ENCODE results near the gene DYNC1I1. TPM values are rescaled to one million over a fixed set of nuclear protein-coding genes. Genes with fewer than 3 reads are reported as not detected.

Gene DYNC1I1
- total RNA-seq, 3 donors from 2014 or later (not counting 1 experiment from before 2014, with no cell fraction given) = not detected

DNA sequence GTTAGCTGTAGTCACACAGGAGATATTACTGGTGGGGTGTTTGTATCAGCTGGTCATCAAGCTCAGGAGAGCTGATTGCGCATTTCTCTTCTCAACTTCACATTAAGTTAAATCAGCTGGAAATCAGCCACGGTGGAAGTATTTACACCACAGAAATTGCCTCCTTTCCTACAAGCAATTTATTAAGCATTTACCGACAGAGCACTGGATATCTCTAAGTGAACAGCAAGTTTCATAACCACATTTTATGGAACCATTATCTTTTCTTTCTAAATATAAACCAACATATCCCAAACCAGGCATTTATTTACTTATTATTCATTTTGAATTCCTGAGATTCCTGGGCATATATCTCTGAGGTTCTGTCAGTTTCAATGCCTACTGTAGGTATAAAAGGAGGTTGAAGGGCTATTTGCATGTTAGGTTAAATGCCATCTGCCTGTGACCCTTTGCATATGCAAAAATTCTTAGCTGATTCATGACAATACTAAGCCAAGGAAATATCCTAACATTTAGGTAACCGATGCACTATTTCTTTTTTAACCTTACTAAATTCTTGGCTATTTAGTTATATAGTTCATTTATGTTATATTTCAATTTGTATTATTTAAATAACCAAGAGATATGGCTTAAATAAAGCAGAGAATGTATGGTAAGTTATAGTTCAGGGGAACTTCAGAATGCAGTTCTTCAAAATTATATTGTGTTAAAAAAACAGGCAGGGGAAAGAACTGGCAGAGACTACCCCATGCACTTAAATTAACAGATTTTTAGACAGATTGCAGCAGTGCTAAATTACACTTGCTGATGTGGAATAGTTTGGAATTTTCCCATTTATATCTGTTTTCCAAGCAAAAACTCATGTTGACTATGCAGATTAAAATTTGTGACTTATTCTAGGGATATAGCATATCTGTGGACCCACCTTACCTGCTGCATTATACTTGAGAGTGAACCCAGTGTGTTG lies 56.8 kb downstream of the DYNC1I1 start:
- DNase-seq (no peak), ATAC-seq (no peak)
- no peaks in the 10 kb centered on the region for H3K4me1 Mint-ChIP-seq
- no peak overlapping the region for H3K4me3 Mint-ChIP-seq
- no peak overlapping the region for H3K27ac Mint-ChIP-seq
- H3K36me3 ChIP-seq (ENCODE audit: control insufficient read depth, insufficient read depth, low read length) = no peaks in the 10 kb centered on the region
- H3K27me3 ChIP-seq (ENCODE audit: control insufficient read depth, insufficient read depth, low read length) = no peaks in the 10 kb centered on the region
- no peak for TF ChIP-seq CTCF (IDR thresholded peaks at IDR 0.05)
- no peak overlapping the region for H3K27ac ChIP-seq (ENCODE audit: low read length)
- no peaks in the 10 kb centered on the region for H3K4me1 ChIP-seq (ENCODE audit: control insufficient read depth, insufficient read depth, low read length)
- H3K27me3 Mint-ChIP-seq (ENCODE audit: low read depth in 2 of 2) = no peaks in the 10 kb centered on the region
- H3K9me3 ChIP-seq (ENCODE audit: control insufficient read depth, insufficient read depth, low read length) = no peaks in the 10 kb centered on the region
- intact Hi-C loops (cut with micrococcal nuclease) = no loop called here
- no peak overlapping the region for H3K4me3 ChIP-seq (ENCODE audit: low read length)
- 85% methylated on average over 3 of the region's 4 CpGs for whole genome bisulfite sequencing (ENCODE audit: insufficient coverage)
- peaks cover 0 to 2% of the 10 kb centered on the region in 2 donors for H3K9me3 Mint-ChIP-seq
- H3K36me3 Mint-ChIP-seq = no peaks in the 10 kb centered on the region

DNA sequence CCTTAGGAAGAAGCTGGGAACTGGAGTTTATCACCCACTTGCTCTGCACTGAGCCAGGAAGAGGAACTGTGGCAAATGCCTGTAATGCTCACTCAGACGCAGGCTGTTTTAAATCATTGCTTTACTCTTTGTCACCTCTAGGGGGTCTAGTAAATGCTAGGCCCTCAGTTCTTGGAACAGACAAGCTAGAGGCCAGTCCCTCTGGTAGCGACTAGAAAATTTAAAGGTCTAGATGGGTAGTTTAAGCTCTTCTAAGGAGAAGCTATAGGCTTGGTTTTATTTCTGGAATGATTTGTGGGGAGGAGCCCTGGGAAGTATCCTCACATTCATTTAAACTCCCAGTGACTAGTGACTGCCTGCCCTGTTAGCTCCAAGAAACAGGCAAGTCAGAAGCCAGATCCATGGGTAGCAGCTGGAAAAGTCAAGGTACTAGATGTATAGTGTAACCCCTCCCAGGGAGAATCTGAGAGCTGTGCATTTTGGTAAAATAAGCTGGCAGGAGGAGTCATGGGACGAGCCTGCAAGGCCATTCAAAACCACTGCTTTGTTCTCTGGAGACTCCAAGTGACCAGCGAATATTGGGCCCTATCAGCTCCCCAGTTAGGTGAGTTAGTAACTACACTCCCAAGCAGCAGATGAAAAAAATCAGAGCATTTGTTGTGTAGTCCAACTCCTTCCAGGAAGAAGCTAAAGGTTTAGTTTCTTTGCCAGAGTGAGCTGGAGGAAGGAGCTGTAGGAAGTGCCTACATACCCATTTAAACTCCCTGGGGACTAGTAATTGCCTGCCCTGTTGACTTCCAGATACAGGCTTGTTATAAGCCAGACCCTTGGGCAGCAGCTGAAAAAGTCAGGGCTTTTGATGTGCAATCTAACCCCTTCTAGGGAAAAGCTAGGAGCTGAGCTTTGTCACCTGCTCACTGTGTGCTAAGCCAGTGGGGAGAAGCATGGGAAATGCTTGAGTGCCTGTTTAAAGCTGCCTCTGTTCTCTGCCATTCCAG lies 68.9 kb downstream of the DYNC1I1 start:
- intact Hi-C loops (cut with micrococcal nuclease) = no loop called here
- H3K27ac ChIP-seq (ENCODE audit: low read length) = no peak overlapping the region
- H3K36me3 Mint-ChIP-seq = no peaks in the 10 kb centered on the region
- H3K27ac Mint-ChIP-seq = no peak overlapping the region
- H3K9me3 ChIP-seq (ENCODE audit: control insufficient read depth, insufficient read depth, low read length) = no peaks in the 10 kb centered on the region
- TF ChIP-seq CTCF (IDR thresholded peaks at IDR 0.05) = no peak
- no peak overlapping the region for H3K4me3 ChIP-seq (ENCODE audit: low read length)
- DNase-seq (no peak), ATAC-seq (no peak)
- peaks cover 0 to 8% of the 10 kb centered on the region in 2 donors for H3K9me3 Mint-ChIP-seq
- H3K4me1 ChIP-seq (ENCODE audit: control insufficient read depth, insufficient read depth, low read length) = no peaks in the 10 kb centered on the region
- no peaks in the 10 kb centered on the region for H3K36me3 ChIP-seq (ENCODE audit: control insufficient read depth, insufficient read depth, low read length)
- H3K27me3 ChIP-seq (ENCODE audit: control insufficient read depth, insufficient read depth, low read length) = no peaks in the 10 kb centered on the region
- WGBS (ENCODE audit: insufficient coverage) = 78% methylated on average over 4 of the region's 4 CpGs
- no peak overlapping the region for H3K4me3 Mint-ChIP-seq
- peaks cover 5 to 6% of the 10 kb centered on the region in 2 donors for H3K27me3 Mint-ChIP-seq (ENCODE audit: low read depth in 2 of 2)
- H3K4me1 Mint-ChIP-seq = no peaks in the 10 kb centered on the region

DNA sequence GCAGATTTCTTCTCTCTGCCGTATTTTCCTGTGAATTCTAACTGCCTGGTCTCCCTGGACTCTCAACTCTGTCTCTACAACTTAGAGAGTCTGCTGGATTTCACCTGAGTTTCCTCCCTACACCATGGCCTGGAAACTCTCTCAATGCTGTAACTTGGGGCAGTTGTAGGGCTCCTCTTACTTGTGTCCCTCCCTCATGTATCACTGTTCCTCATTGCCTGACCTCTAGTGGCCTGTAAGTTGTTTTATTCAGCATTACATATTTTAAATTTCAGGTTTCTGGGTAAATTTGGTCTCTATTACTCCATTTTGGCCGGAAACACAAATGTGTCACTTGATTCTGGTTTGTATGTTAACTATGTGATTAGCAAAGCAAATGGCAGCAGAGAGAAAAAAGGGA lies 70.9 kb downstream of the DYNC1I1 start:
- Histone ChIP-seq H3K4me3 (ENCODE audit: low read length) (no peak overlapping the region), H3K36me3 (ENCODE audit: control insufficient read depth, insufficient read depth, low read length) (no peaks in the 10 kb centered on the region), H3K4me1 (ENCODE audit: control insufficient read depth, insufficient read depth, low read length) (no peaks in the 10 kb centered on the region), H3K27ac (ENCODE audit: low read length) (no peak overlapping the region), H3K27me3 (ENCODE audit: control insufficient read depth, insufficient read depth, low read length) (no peaks in the 10 kb centered on the region), H3K9me3 (ENCODE audit: control insufficient read depth, insufficient read depth, low read length) (no peaks in the 10 kb centered on the region)
- no peak for ATAC-seq
- no peak overlapping the region for H3K4me3 Mint-ChIP-seq
- DNase-seq = no peak
- H3K4me1 Mint-ChIP-seq = no peaks in the 10 kb centered on the region
- H3K36me3 Mint-ChIP-seq = no peaks in the 10 kb centered on the region
- peaks cover 7 to 12% of the 10 kb centered on the region in 2 donors for H3K27me3 Mint-ChIP-seq (ENCODE audit: low read depth in 2 of 2)
- no peak overlapping the region for H3K27ac Mint-ChIP-seq
- peaks cover 0 to 5% of the 10 kb centered on the region in 2 donors for H3K9me3 Mint-ChIP-seq
- intact Hi-C loops (cut with micrococcal nuclease) = no loop called here
- 81% methylated on average over 2 of the region's 2 CpGs for WGBS (ENCODE audit: insufficient coverage)
- TF ChIP-seq CTCF (IDR thresholded peaks at IDR 0.05) = no peak

All from natural killer cell (primary cell).